Measurements from ENCODE around the gene FGF18. TPM values are rescaled to one million over a fixed set of nuclear protein-coding genes. Genes with fewer than 3 reads are reported as not detected.
"Not testable (repeated sequence)": the region's sequence is repeated elsewhere in the genome, so short reads cannot be mapped to it uniquely, and the experiment has no call there.

Gene FGF18
- total and polyA plus RNA-seq, 2 of the 4 experiments (the other 2 are of a cell fraction) = 0.15 TPM; not detected in 1

- H3K27ac ChIP-seq (ENCODE audit: insufficient read depth, low read length) = no peak overlapping the region
- H4K8ac ChIP-seq (ENCODE audit: low read depth in 2 of 2, low read length in 2 of 2) = no peak overlapping the region
- H3K4me1 ChIP-seq (ENCODE audit: control insufficient read depth, insufficient read depth, low read length) = 0 out of 2 replicates have a peak, but pooled peaks cover 1% of the 10 kb centered on the region
- H2BK15ac ChIP-seq (ENCODE audit: low read depth, low read length) = no peak overlapping the region
- ChIA-PET POLR2A (ENCODE audit: unreplicated experiment) (no interaction called here), CTCF (no interaction called here)
- no peak for TF ChIP-seq RCOR1 (IDR thresholded peaks at IDR 0.05; ENCODE audit: insufficient replicate concordance, low read length)
- no peak overlapping the region for H2AFZ ChIP-seq (replicated peaks; ENCODE audit: low read length, poor library complexity)
- no peak overlapping the region for H2AK5ac ChIP-seq (ENCODE audit: low read depth, low read length)
- H3K9ac ChIP-seq (ENCODE audit: low read depth, low read length) = no peak overlapping the region
- H3K14ac ChIP-seq (replicated peaks; ENCODE audit: low read depth, low read length) = no peak overlapping the region
- H3K9me3 ChIP-seq (ENCODE audit: control insufficient read depth, insufficient read depth, low read length) = no peaks in the 10 kb centered on the region
- H3K9me1 ChIP-seq (ENCODE audit: insufficient read depth, low read length) = 0 out of 2 replicates have a peak, but pooled peaks cover 2% of the 10 kb centered on the region
- H2BK20ac ChIP-seq (ENCODE audit: low read depth, low read length) = no peak overlapping the region
- H4K5ac ChIP-seq (ENCODE audit: low read depth, low read length) = no peak overlapping the region
- no peak overlapping the region for H2AK9ac ChIP-seq (replicated peaks; ENCODE audit: low read depth, low read length, poor library complexity)
- H3K27me3 ChIP-seq (ENCODE audit: control insufficient read depth, insufficient read depth, low read length) = no peaks in the 10 kb centered on the region
- no peak overlapping the region for H3K4ac ChIP-seq (ENCODE audit: low read depth, low read length)
- peaks cover 48% of the 10 kb centered on the region for H3K36me3 ChIP-seq (ENCODE audit: control insufficient read depth, insufficient read depth, low read length)
- H2BK120ac ChIP-seq (ENCODE audit: low read depth, low read length) = no peak overlapping the region
- WGBS, 2 experiments (ENCODE audit: extremely low coverage in 2 of 2, insufficient read length in 1 of 2) = 100% methylated on average over 4 of the region's 13 CpGs; no CpG with 5 or more reads in 1 of the 2 experiments
- no peak for DNase-seq
- no peak overlapping the region for H3K23ac ChIP-seq (ENCODE audit: low read depth, low read length)
- in situ Hi-C loops (cut with MboI; ENCODE audit: low sequenced_read_pairs) = loop anchor here (25.0 kb wide), 2 partner anchors 786 to 886 kb away; partner anchors contain the start of genes EFCAB9, STK10 and UBTD2
- no TSS peak for BruUV-seq (replicated peaks)
- no peak overlapping the region for H3K4me2 ChIP-seq (ENCODE audit: low read depth, low read length)
- H3K56ac ChIP-seq (ENCODE audit: extremely low read depth, insufficient read depth, low read length) = no peak overlapping the region
- intact Hi-C loops (cut with micrococcal nuclease) = no loop called here
- dilution Hi-C loops (cut with HindIII; ENCODE audit: low sequenced_read_pairs, unreplicated experiment) = no loop called here
- peaks cover 73% of the 10 kb centered on the region for H4K20me1 ChIP-seq (ENCODE audit: insufficient read depth, low read length)
- peaks cover 10 to 38% of the 10 kb centered on the region in 2 experiments for H3K79me1 ChIP-seq (ENCODE audit: low read depth in 1 of 2, low read length in 2 of 2)
- no peak overlapping the region for H2BK5ac ChIP-seq (ENCODE audit: low read depth, low read length, poor library complexity, severe bottlenecking)
- no peak overlapping the region for H3K18ac ChIP-seq (ENCODE audit: low read depth, low read length)
- H4K91ac ChIP-seq (ENCODE audit: insufficient read depth, low read depth, low read length) = no peak overlapping the region
- H3K4me3 ChIP-seq (ENCODE audit: insufficient read depth, low read depth, low read length) = no peak overlapping the region
- no peak for ATAC-seq (ENCODE audit: low read depth)
These were observed 18.1 kb upstream of the FGF18 start for GRCh38 chr5:171401167-171401947.

GRCh38 chr5:171402751-171403150, 16.7 kb upstream of the FGF18 start:
- H2AK9ac ChIP-seq (replicated peaks; ENCODE audit: low read depth, low read length, poor library complexity); H2AFZ ChIP-seq (replicated peaks; ENCODE audit: low read length, poor library complexity); H2BK120ac ChIP-seq (ENCODE audit: low read depth, low read length); H3K4me2 ChIP-seq (ENCODE audit: low read depth, low read length); H4K91ac ChIP-seq (ENCODE audit: insufficient read depth, low read depth, low read length); POLR2A ChIA-PET (ENCODE audit: unreplicated experiment); H3K4ac ChIP-seq (ENCODE audit: low read depth, low read length); ATAC-seq (ENCODE audit: low read depth); H3K18ac ChIP-seq (ENCODE audit: low read depth, low read length); H2AK5ac ChIP-seq (ENCODE audit: low read depth, low read length); H3K9me1 ChIP-seq (ENCODE audit: insufficient read depth, low read length); CTCF ChIA-PET; H2BK5ac ChIP-seq (ENCODE audit: low read depth, low read length, poor library complexity, severe bottlenecking); dilution Hi-C loops (cut with HindIII; ENCODE audit: low sequenced_read_pairs, unreplicated experiment); BruUV-seq (replicated peaks); H2BK20ac ChIP-seq (ENCODE audit: low read depth, low read length); H3K4me3 ChIP-seq (ENCODE audit: insufficient read depth, low read depth, low read length); H3K56ac ChIP-seq (ENCODE audit: extremely low read depth, insufficient read depth, low read length); H3K9me3 ChIP-seq (ENCODE audit: control insufficient read depth, insufficient read depth, low read length); H3K27me3 ChIP-seq (ENCODE audit: control insufficient read depth, insufficient read depth, low read length); H4K8ac ChIP-seq (ENCODE audit: low read depth in 2 of 2, low read length in 2 of 2); H4K5ac ChIP-seq (ENCODE audit: low read depth, low read length); H3K23ac ChIP-seq (ENCODE audit: low read depth, low read length); H3K14ac ChIP-seq (replicated peaks; ENCODE audit: low read depth, low read length); H3K9ac ChIP-seq (ENCODE audit: low read depth, low read length); intact Hi-C loops (cut with micrococcal nuclease); H2BK15ac ChIP-seq (ENCODE audit: low read depth, low read length); H3K27ac ChIP-seq (ENCODE audit: insufficient read depth, low read length); H3K4me1 ChIP-seq (ENCODE audit: control insufficient read depth, insufficient read depth, low read length); DNase-seq: not testable (repeated sequence)
- in situ Hi-C loops (cut with MboI; ENCODE audit: low sequenced_read_pairs) = loop anchor here (25.0 kb wide), 2 partner anchors 785 to 885 kb away; partner anchors contain the start of genes EFCAB9, STK10 and UBTD2
- Histone ChIP-seq H4K20me1 (ENCODE audit: insufficient read depth, low read length) (peaks cover 71% of the 10 kb centered on the region), H3K79me1 (ENCODE audit: low read depth in 1 of 2, low read length in 2 of 2) (peaks cover 17 to 38% of the 10 kb centered on the region in 2 experiments), H3K36me3 (ENCODE audit: control insufficient read depth, insufficient read depth, low read length) (peaks cover 39% of the 10 kb centered on the region)
